H9 (cell line): ENCODE measurements around the gene CHST13. TPM values are rescaled to one million over a fixed set of nuclear protein-coding genes. Genes with fewer than 3 reads are reported as not detected.

Experiments
- DNase-seq: peaks from one replicate; pipeline ENCODE4 v3.0.0-alpha.2; 2017
- H2AFZ ChIP-seq: one replicate; pipeline ENCODE4 v1.6.1; 2013; ENCODE audit warnings: mild to moderate bottlenecking, low read length, control low read depth, moderate library complexity
- H2AK5ac ChIP-seq: 2 replicates; pipeline ENCODE4 v1.6.1; 2013; ENCODE audit warnings: low read length, control low read depth, mixed read lengths; ENCODE audit not compliant: insufficient read length
- H2BK120ac ChIP-seq: one replicate; pipeline ENCODE4 v1.6.1; 2013; ENCODE audit warnings: low read depth, mild to moderate bottlenecking, low read length, control low read depth, inconsistent platforms; ENCODE audit not compliant: poor library complexity, severe bottlenecking
- H2BK12ac ChIP-seq: 2 replicates; pipeline ENCODE4 v1.6.1; 2013; ENCODE audit warnings: low read length, control low read depth, mixed read lengths, low read depth; ENCODE audit not compliant: insufficient read length
- H2BK15ac ChIP-seq: 2 replicates; pipeline ENCODE4 v1.6.1; 2013; ENCODE audit warnings: low read depth, low read length, control low read depth
- H2BK20ac ChIP-seq: one replicate; pipeline ENCODE4 v1.6.1; 2013; ENCODE audit warnings: low read depth, mild to moderate bottlenecking, low read length, control low read depth, inconsistent platforms; ENCODE audit not compliant: poor library complexity, severe bottlenecking
- H2BK5ac ChIP-seq: 2 replicates; pipeline ENCODE4 v1.6.1; 2013; ENCODE audit warnings: low read length, control low read depth, mixed read lengths; ENCODE audit not compliant: insufficient read length
- H3K14ac ChIP-seq: 2 replicates; pipeline ENCODE4 v1.6.1; 2013; ENCODE audit warnings: low read length, control low read depth; ENCODE audit not compliant: insufficient read depth
- H3K18ac ChIP-seq: 2 replicates; pipeline ENCODE4 v1.6.1; 2013; ENCODE audit warnings: low read depth, mild to moderate bottlenecking, mixed read lengths, low read length, control low read depth; ENCODE audit not compliant: insufficient read length
- H3K23ac ChIP-seq: 2 replicates; pipeline ENCODE4 v1.6.1; 2013; ENCODE audit warnings: low read length, control low read depth, mixed read lengths, low read depth; ENCODE audit not compliant: insufficient read length
- H3K23me2 ChIP-seq: 2 replicates; pipeline ENCODE4 v1.6.1; 2013; ENCODE audit warnings: low read depth, mild to moderate bottlenecking, mixed read lengths, low read length, control low read depth; ENCODE audit not compliant: insufficient read length, poor library complexity, severe bottlenecking
- H3K27ac ChIP-seq: 2 replicates; pipeline ENCODE4 v1.5.1; 2013; ENCODE audit warnings: low read length, control low read depth, mixed read lengths, low read depth; ENCODE audit not compliant: insufficient read length
- H3K27me3 ChIP-seq: 2 replicates; pipeline ENCODE4 v1.6.1; 2013; ENCODE audit warnings: low read length, control low read depth, inconsistent platforms; ENCODE audit not compliant: insufficient read depth
- H3K4ac ChIP-seq: 2 replicates; pipeline ENCODE4 v1.6.1; 2013; ENCODE audit warnings: low read depth, mild to moderate bottlenecking, control low read depth, inconsistent platforms, low read length, moderate library complexity
- H3K4me1 ChIP-seq: 2 replicates; pipeline ENCODE4 v1.6.1; 2013; ENCODE audit warnings: low read length, control low read depth, inconsistent platforms; ENCODE audit not compliant: insufficient read depth
- H3K4me2 ChIP-seq: 2 replicates; pipeline ENCODE4 v1.6.1; 2013; ENCODE audit warnings: low read length, control low read depth, mixed read lengths; ENCODE audit not compliant: insufficient read length, insufficient read depth
- H3K56ac ChIP-seq: 2 replicates; pipeline ENCODE4 v1.6.1; 2013; ENCODE audit warnings: low read depth, mild to moderate bottlenecking, mixed read lengths, low read length, control low read depth; ENCODE audit not compliant: insufficient read length
- H3K79me1 ChIP-seq: 2 replicates; pipeline ENCODE4 v1.6.1; 2013; ENCODE audit warnings: low read depth, mild to moderate bottlenecking, moderate library complexity, low read length, control low read depth, inconsistent platforms; ENCODE audit not compliant: insufficient read depth, poor library complexity, severe bottlenecking
- H3K79me2 ChIP-seq: 2 replicates; pipeline ENCODE4 v1.6.1; 2013; ENCODE audit warnings: low read length, control low read depth, inconsistent platforms; ENCODE audit not compliant: insufficient read depth
- H3K9ac ChIP-seq: 2 replicates; pipeline ENCODE4 v1.6.1; 2013; ENCODE audit warnings: low read length, control low read depth, mixed read lengths; ENCODE audit not compliant: insufficient read length; ENCODE audit errors: extremely low read depth
- H3K9me3 ChIP-seq: one replicate; pipeline ENCODE4 v1.6.1; 2013; ENCODE audit warnings: low read depth, low read length, inconsistent platforms; ENCODE audit not compliant: control insufficient read depth
- H3T11ph ChIP-seq: one replicate; pipeline ENCODE4 v1.6.1; 2013; ENCODE audit warnings: mild to moderate bottlenecking, low read length, control low read depth, inconsistent platforms
- H4K20me1 ChIP-seq: one replicate; pipeline ENCODE4 v1.6.1; 2013; ENCODE audit not compliant: control insufficient read depth, insufficient read length, insufficient read depth
- H4K5ac ChIP-seq: 2 replicates; pipeline ENCODE4 v1.6.1; 2013; ENCODE audit warnings: low read depth, mild to moderate bottlenecking, mixed read lengths, low read length, control low read depth; ENCODE audit not compliant: insufficient read length
- H4K8ac ChIP-seq: replicated peaks from 2 replicates; pipeline ENCODE4 v1.6.1; 2013; ENCODE audit warnings: low read length, control low read depth, mixed read lengths, low read depth; ENCODE audit not compliant: insufficient read length
- H4K91ac ChIP-seq: 2 replicates; pipeline ENCODE4 v1.6.1; 2013; ENCODE audit warnings: low read depth, mild to moderate bottlenecking, moderate library complexity, mixed read lengths, low read length, control low read depth; ENCODE audit not compliant: insufficient read length
- H3K27ac Mint-ChIP-seq, 3 experiments: 2 replicates in 2 of 3; 3 replicates in 1 of 3; pipeline ENCODE4 v1.8.0; 2020 to 2021; ENCODE audit warnings: mixed read lengths in 3 of 3, mild to moderate bottlenecking in 1 of 3, moderate library complexity in 1 of 3
- H3K27me3 Mint-ChIP-seq: 2 replicates; pipeline ENCODE4 v1.8.0; 2021; ENCODE audit warnings: low read depth, mild to moderate bottlenecking, moderate library complexity, mixed read lengths
- H3K36me3 Mint-ChIP-seq, 3 experiments: 2 replicates in 2 of 3; 3 replicates in 1 of 3; pipeline ENCODE4 v1.8.0; 2020 to 2021; ENCODE audit warnings: low read depth in 3 of 3, mixed read lengths in 3 of 3; ENCODE audit not compliant: insufficient read depth in 1 of 3
- H3K4me1 Mint-ChIP-seq, 2 experiments: 2 replicates each; pipeline ENCODE4 v1.8.0; 2020; ENCODE audit warnings: mixed read lengths in 2 of 2
- H3K4me3 Mint-ChIP-seq, 2 experiments: 2 replicates in 1 of 2; 3 replicates in 1 of 2; pipeline ENCODE4 v1.8.0; 2020 to 2021; ENCODE audit warnings: mild to moderate bottlenecking in 2 of 2, mixed read lengths in 2 of 2, moderate library complexity in 1 of 2
- H3K9me3 Mint-ChIP-seq, 2 experiments: 2 replicates in 1 of 2; 3 replicates in 1 of 2; pipeline ENCODE4 v1.8.0; 2020; ENCODE audit warnings: mild to moderate bottlenecking in 2 of 2, mixed read lengths in 2 of 2, moderate library complexity in 1 of 2
- CTCF ChIP-seq: fragments of 200-600 bp; sonication (generic); conservative IDR thresholded peaks from 3 replicates; pipeline ENCODE4 v1.8.0; 2021; ENCODE audit warnings: antibody characterized with exemption, mild to moderate bottlenecking
- WGBS: extraction: QIAGEN DNeasy Blood & Tissue Kit; methylation state at CpG from one replicate; pipeline ENCODE4 v1.1.7; 2013; ENCODE audit warnings: missing lambda C conversion rate, low lambda C conversion rate, mixed read lengths; ENCODE audit not compliant: insufficient read length; ENCODE audit errors: extremely low coverage; 5-methylcytosine and 5-hydroxymethylcytosine counted together
- total RNA-seq: library from RNA; stranded (reverse); gene quantifications from 2 replicates; pipeline ENCODE4 v1.2.1, GENCODE V29; 2021

CHST13 gene
- total RNA-seq, 1 experiment from 2014 or later = 0.85 TPM

DNA sequence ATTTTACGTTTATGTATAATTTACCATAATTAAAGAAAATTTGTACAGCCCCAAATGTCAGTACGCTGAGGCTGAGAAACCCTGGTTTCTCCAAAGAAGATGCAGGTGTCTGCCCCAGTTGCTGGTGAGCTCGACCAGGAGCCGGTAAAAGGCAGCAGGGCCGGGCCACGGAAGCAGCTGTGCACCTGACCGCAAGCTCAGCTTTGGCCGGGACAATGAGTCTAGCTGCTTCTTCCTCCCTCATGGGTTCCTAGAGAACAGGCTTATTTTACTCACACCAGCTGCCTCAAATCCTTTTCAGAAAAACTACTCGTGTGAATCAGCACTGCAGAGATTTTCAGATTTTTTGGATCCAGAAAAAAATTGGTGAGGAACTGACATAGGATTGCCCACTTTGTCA is 30.2 kb upstream of the CHST13 start:
- Mint-ChIP-seq H3K9me3 (no peaks in the 10 kb centered on the region), H3K4me1 (peaks cover 4 to 11% of the 10 kb centered on the region in 2 experiments), H3K4me3 (no peak overlapping the region), H3K27me3 (peaks cover 2% of the 10 kb centered on the region; the same call in 1 of the 2 replicates), H3K27ac (no peak overlapping the region), H3K36me3 (no peaks in the 10 kb centered on the region; a peak in 1 of 7 replicates)
- Histone ChIP-seq H3K56ac (no peak overlapping the region), H3K14ac (no peak overlapping the region; the same call in 1 of the 2 replicates), H3K9ac (no peak overlapping the region), H3T11ph (no peak overlapping the region), H3K27ac (no peak overlapping the region), H2BK15ac (no peak overlapping the region), H3K4me2 (no peak overlapping the region), H3K79me2 (no peaks in the 10 kb centered on the region), H3K23ac (no peak overlapping the region), H4K5ac (no peak overlapping the region), H2BK5ac (no peak overlapping the region), H4K20me1 (no peaks in the 10 kb centered on the region), H3K23me2 (no peaks in the 10 kb centered on the region), H2BK20ac (no peak overlapping the region), H3K79me1 (no peaks in the 10 kb centered on the region), H2BK120ac (no peak overlapping the region), H2BK12ac (no peak overlapping the region), H4K91ac (no peak overlapping the region), H2AFZ (no peak overlapping the region), H4K8ac (no peak overlapping the region), H3K27me3 (no peaks in the 10 kb centered on the region), H2AK5ac (no peak overlapping the region), H3K4me1 (no peaks in the 10 kb centered on the region), H3K9me3 (no peaks in the 10 kb centered on the region), H3K18ac (no peak overlapping the region), H3K4ac (no peak overlapping the region)
- TF ChIP-seq CTCF = no peak
- no CpG with 5 or more reads among the region's 9 CpGs for WGBS
- no peak for DNase-seq
